ENCODE data around the gene SMARCD3. TPM values are rescaled to one million over a fixed set of nuclear protein-coding genes. Genes with fewer than 3 reads are reported as not detected.
A peak's percentile ranks its signal among the peaks of the same experiment; 100 is the strongest.

SMARCD3 gene
- total RNA-seq, 2 donors from 2014 or later = 35.6 to 108 TPM

- intact Hi-C loops (cut with DNase I) = no loop called here
- H3K4me1 ChIP-seq (replicated peaks) = peaks cover 6% of the 10 kb centered on the region
- peak overlapping the region; percentile 55 to 72 for H3K4me3 ChIP-seq
- 58% methylated on average over 8 of the region's 8 CpGs for WGBS
- H3K27ac ChIP-seq = no peak overlapping the region
- no peak for DNase-seq (ENCODE audit: low spot score)
- H3K36me3 ChIP-seq = peaks cover 7 to 12% of the 10 kb centered on the region in 2 donors
- TF ChIP-seq POLR2A (IDR thresholded peaks at IDR 0.05) (no peak), POLR2AphosphoS5 (IDR thresholded peaks at IDR 0.05) (no peak), CTCF (IDR thresholded peaks at IDR 0.05) (no peak)
- H3K9me3 ChIP-seq = no peaks in the 10 kb centered on the region
- no peaks in the 10 kb centered on the region for H3K27me3 ChIP-seq (replicated peaks; ENCODE audit: insufficient read depth)
These were observed 22.5 kb downstream of the SMARCD3 start for GRCh38 chr7:151225948-151226510.

GRCh38 chr7:151223728-151224127 lies 24.8 kb downstream of the SMARCD3 start:
- peaks cover 7 to 12% of the 10 kb centered on the region in 2 donors for H3K36me3 ChIP-seq
- no peak for DNase-seq (ENCODE audit: low spot score)
- no peak overlapping the region for H3K27ac ChIP-seq

DNA sequence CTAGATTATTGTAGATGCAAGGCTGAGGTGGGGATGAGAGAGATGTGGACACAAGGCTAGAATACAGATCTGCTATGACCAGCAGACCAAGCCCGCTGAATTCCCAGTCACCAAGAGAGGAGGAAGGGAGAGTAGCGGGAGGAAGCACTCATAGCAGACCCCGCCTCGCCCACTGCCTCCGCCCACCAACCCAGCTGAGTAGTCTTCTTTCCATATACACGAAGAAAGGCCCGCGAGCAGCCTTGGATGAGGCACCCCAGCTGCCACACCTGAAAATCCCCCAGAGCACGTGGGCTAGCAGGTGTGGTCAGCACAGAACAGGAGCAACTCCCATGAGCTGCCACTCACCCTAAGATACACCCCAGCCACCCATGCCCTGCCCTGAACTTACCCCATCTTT lies 30.3 kb downstream of the SMARCD3 start:
- Histone ChIP-seq H3K27ac (no peak overlapping the region), H3K36me3 (peaks cover 2 to 10% of the 10 kb centered on the region in 2 donors)
- intact Hi-C loops (cut with DNase I) = no loop called here

More at GRCh38 chr7:151223728-151224127, 24.8 kb downstream of the SMARCD3 start:
- TF ChIP-seq POLR2A (IDR thresholded peaks at IDR 0.05) (no peak), CTCF (IDR thresholded peaks at IDR 0.05) (no peak), POLR2AphosphoS5 (IDR thresholded peaks at IDR 0.05) (no peak)
- H3K4me1 ChIP-seq (replicated peaks) = peaks cover 6% of the 10 kb centered on the region
- H3K27me3 ChIP-seq (replicated peaks; ENCODE audit: insufficient read depth) = no peaks in the 10 kb centered on the region
- no peaks in the 10 kb centered on the region for H3K9me3 ChIP-seq
- 91% methylated on average over 14 of the region's 14 CpGs for WGBS
- intact Hi-C loops (cut with DNase I) = no loop called here
- no peak overlapping the region for H3K4me3 ChIP-seq

GRCh38 chr7:151215396-151215795 lies 33.1 kb downstream of the SMARCD3 start:
- intact Hi-C loops (cut with DNase I) = no loop called here
- Histone ChIP-seq H3K27me3 (replicated peaks; ENCODE audit: insufficient read depth) (no peaks in the 10 kb centered on the region), H3K36me3 (peaks cover 0 to 6% of the 10 kb centered on the region in 2 donors), H3K27ac (no peak overlapping the region), H3K4me3 (no peak overlapping the region), H3K9me3 (no peaks in the 10 kb centered on the region), H3K4me1 (replicated peaks) (no peaks in the 10 kb centered on the region)
- WGBS = 93% methylated on average over 5 of the region's 5 CpGs
- DNase-seq (ENCODE audit: low spot score) = no peak
- TF ChIP-seq POLR2A (IDR thresholded peaks at IDR 0.05) (no peak), POLR2AphosphoS5 (IDR thresholded peaks at IDR 0.05) (no peak), CTCF (IDR thresholded peaks at IDR 0.05) (no peak)

More for the DNA sequence above, 30.3 kb downstream of the SMARCD3 start:
- H3K9me3 ChIP-seq = no peaks in the 10 kb centered on the region
- no peak for DNase-seq (ENCODE audit: low spot score)
- WGBS = 85% methylated on average over 9 of the region's 9 CpGs
- TF ChIP-seq POLR2AphosphoS5 (IDR thresholded peaks at IDR 0.05) = no peak
- no peak for TF ChIP-seq CTCF (IDR thresholded peaks at IDR 0.05)
- no peak for TF ChIP-seq POLR2A (IDR thresholded peaks at IDR 0.05)
- H3K27me3 ChIP-seq (replicated peaks; ENCODE audit: insufficient read depth) = no peaks in the 10 kb centered on the region
- no peak overlapping the region for H3K4me3 ChIP-seq
- H3K4me1 ChIP-seq (replicated peaks) = no peaks in the 10 kb centered on the region

GRCh38 chr7:151213826-151214225 lies 34.7 kb downstream of the SMARCD3 start:
- peaks cover 0 to 6% of the 10 kb centered on the region in 2 donors for H3K36me3 ChIP-seq
- no peaks in the 10 kb centered on the region for H3K4me1 ChIP-seq (replicated peaks)
- TF ChIP-seq POLR2AphosphoS5 (IDR thresholded peaks at IDR 0.05) = no peak
- no peak for DNase-seq (ENCODE audit: low spot score)
- intact Hi-C loops (cut with DNase I) = no loop called here
- H3K9me3 ChIP-seq = no peaks in the 10 kb centered on the region
- WGBS = 90% methylated on average over 3 of the region's 3 CpGs
- H3K4me3 ChIP-seq = no peak overlapping the region
- H3K27me3 ChIP-seq (replicated peaks; ENCODE audit: insufficient read depth) = no peaks in the 10 kb centered on the region
- no peak overlapping the region for H3K27ac ChIP-seq

All from prostate gland (tissue), 2 donors.